Panc1 (cell line): ENCODE data around the gene TMC8.
"Not testable (repeated sequence)": the region's sequence is repeated elsewhere in the genome, so short reads cannot be mapped to it uniquely, and the experiment has no call there.

Source experiments
- POLR2AphosphoS5 ChIP-seq: IDR thresholded peaks from 2 replicates; pipeline ENCODE4 v1.6.1; 2012; ENCODE audit warnings: mild to moderate bottlenecking, low read depth, low read length, moderate library complexity
- TF ChIP-seq, protein P1 (sequence below): fragments of 450-650 bp; IDR thresholded peaks from 2 replicates; pipeline ENCODE4 v1.5.1; 2017; ENCODE audit warnings: mild to moderate bottlenecking

DNA sequence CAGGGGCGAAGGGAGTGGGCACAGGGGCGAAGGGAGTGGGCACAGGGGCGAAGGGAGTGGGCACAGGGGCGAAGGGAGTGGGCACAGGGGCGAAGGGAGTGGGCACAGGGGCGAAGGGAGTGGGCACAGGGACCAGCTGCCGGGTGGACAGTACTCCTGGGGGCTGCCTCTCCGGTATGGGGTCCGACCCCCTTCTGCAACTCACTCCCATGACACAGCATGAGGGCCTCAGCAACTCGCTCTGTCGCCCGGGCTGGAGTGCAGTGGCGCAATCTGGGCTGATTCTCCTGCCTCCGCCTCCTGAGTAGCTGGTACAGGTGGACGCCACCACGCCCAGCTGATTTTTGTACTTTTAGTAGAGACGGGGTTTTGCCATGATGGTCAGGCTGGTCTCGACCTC lies 14.8 kb upstream of the TMC8 start:
- not testable (repeated sequence) for TF ChIP-seq POLR2AphosphoS5
- TF ChIP-seq, protein P1, sequence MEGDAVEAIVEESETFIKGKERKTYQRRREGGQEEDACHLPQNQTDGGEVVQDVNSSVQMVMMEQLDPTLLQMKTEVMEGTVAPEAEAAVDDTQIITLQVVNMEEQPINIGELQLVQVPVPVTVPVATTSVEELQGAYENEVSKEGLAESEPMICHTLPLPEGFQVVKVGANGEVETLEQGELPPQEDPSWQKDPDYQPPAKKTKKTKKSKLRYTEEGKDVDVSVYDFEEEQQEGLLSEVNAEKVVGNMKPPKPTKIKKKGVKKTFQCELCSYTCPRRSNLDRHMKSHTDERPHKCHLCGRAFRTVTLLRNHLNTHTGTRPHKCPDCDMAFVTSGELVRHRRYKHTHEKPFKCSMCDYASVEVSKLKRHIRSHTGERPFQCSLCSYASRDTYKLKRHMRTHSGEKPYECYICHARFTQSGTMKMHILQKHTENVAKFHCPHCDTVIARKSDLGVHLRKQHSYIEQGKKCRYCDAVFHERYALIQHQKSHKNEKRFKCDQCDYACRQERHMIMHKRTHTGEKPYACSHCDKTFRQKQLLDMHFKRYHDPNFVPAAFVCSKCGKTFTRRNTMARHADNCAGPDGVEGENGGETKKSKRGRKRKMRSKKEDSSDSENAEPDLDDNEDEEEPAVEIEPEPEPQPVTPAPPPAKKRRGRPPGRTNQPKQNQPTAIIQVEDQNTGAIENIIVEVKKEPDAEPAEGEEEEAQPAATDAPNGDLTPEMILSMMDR, result not testable (repeated sequence)
